CD4-positive, alpha-beta T cell (primary cell): ENCODE measurements around the gene XIRP1. TPM values are rescaled to one million over a fixed set of nuclear protein-coding genes. Genes with fewer than 3 reads are reported as not detected.

ENCODE experiments used
- ATAC-seq: fragments of 200-7000 bp; cut with Tn5 transposase; one replicate; pipeline ENCODE4 v1.10.0; 2022; ENCODE audit warnings: mild to moderate bottlenecking; ENCODE audit not compliant: poor library complexity
- CTCF ChIA-PET: fragments of 350-600 bp; sonication (Branson Sonifier 250); formaldehyde crosslinking; loops from one replicate; lab custom pipeline; 2021; ENCODE audit warnings: antibody characterized with exemption, inconsistent platforms; lab: Charles Lee
- POLR2A ChIA-PET: fragments of 350-600 bp; sonication (Branson Sonifier 250); formaldehyde crosslinking; loops from one replicate; lab custom pipeline; 2021; ENCODE audit warnings: antibody characterized with exemption, inconsistent platforms; lab: Charles Lee
- DNase-seq, 14 experiments: peaks; one replicate each; pipeline ENCODE4 v3.0.0-alpha.2; 2013 to 2020; ENCODE audit warnings: mixed read lengths in 2 of 14
- H3K27ac ChIP-seq, 2 donors: one replicate each; pipeline versions ENCODE4 v1.5.1 to v1.7.0; 2013; ENCODE audit warnings: low read length in 2 of 2, low read depth in 1 of 2, mild to moderate bottlenecking in 1 of 2
- H3K27me3 ChIP-seq, 2 experiments: 1 replicate in 1 of 2; 2 replicates in 1 of 2; pipeline versions ENCODE4 v1.6.1 to v1.7.0; 2013; ENCODE audit warnings: low read length in 2 of 2, control low read depth in 1 of 2, mild to moderate bottlenecking in 1 of 2, moderate library complexity in 1 of 2; ENCODE audit not compliant: insufficient read depth in 2 of 2, control insufficient read depth in 1 of 2
- H3K36me3 ChIP-seq: one replicate; pipeline ENCODE4 v1.6.1; 2013; ENCODE audit warnings: low read length, control low read depth; ENCODE audit not compliant: insufficient read depth
- H3K4me1 ChIP-seq: one replicate; pipeline ENCODE4 v1.6.1; 2013; ENCODE audit warnings: low read length, control low read depth; ENCODE audit not compliant: insufficient read depth
- H3K4me3 ChIP-seq: one replicate; pipeline ENCODE4 v1.5.1; 2013; ENCODE audit warnings: mild to moderate bottlenecking, low read length, moderate library complexity
- H3K9me3 ChIP-seq, 2 experiments: 1 replicate in 1 of 2; 2 replicates in 1 of 2; pipeline versions ENCODE4 v1.6.1 to v1.7.0; 2013; ENCODE audit warnings: low read length in 2 of 2, mild to moderate bottlenecking in 2 of 2, control low read depth in 1 of 2, moderate library complexity in 1 of 2; ENCODE audit not compliant: control insufficient read depth in 1 of 2, insufficient read depth in 1 of 2
- H3K27ac Mint-ChIP-seq: one replicate; pipeline ENCODE4 v1.8.0; 2020; ENCODE audit warnings: mixed read lengths
- H3K27me3 Mint-ChIP-seq: one replicate; pipeline ENCODE4 v1.8.0; 2021; ENCODE audit warnings: mixed read lengths
- H3K36me3 Mint-ChIP-seq: one replicate; pipeline ENCODE4 v1.8.0; 2021; ENCODE audit warnings: low read depth, mixed read lengths
- H3K4me1 Mint-ChIP-seq: one replicate; pipeline ENCODE4 v1.8.0; 2021; ENCODE audit warnings: low read depth, mixed read lengths
- H3K4me3 Mint-ChIP-seq: one replicate; pipeline ENCODE4 v1.8.0; 2020; ENCODE audit warnings: mild to moderate bottlenecking, mixed read lengths
- H3K9me3 Mint-ChIP-seq: one replicate; pipeline ENCODE4 v1.8.0; 2020; ENCODE audit warnings: mixed read lengths
- intact Hi-C, 2 experiments: fragments of 100-400 bp; cut with DNase I in 1 of 2; cut with micrococcal nuclease in 1 of 2; formaldehyde crosslinking; loops; one replicate each; pipeline versions ENCODE4 v1.15.1 to v1.9.0; 2023 to 2025; cut with DNase I, micrococcal nuclease
- total RNA-seq, 174 experiments: library from RNA in 2 of 174; stranded (reverse) in 2 of 174; gene quantifications; one replicate each; pipeline ENCODE4 v1.2.3 and lab custom pipeline; 2021 to 2026
- TF ChIP-seq, protein P1 (sequence below): fragments of 200-600 bp; IDR thresholded peaks from one replicate; pipeline ENCODE4 v1.8.0; 2022; ENCODE audit warnings: antibody characterized with exemption, mild to moderate bottlenecking

Gene XIRP1
- total RNA-seq, 2 experiments from 2014 or later = not detected

DNA sequence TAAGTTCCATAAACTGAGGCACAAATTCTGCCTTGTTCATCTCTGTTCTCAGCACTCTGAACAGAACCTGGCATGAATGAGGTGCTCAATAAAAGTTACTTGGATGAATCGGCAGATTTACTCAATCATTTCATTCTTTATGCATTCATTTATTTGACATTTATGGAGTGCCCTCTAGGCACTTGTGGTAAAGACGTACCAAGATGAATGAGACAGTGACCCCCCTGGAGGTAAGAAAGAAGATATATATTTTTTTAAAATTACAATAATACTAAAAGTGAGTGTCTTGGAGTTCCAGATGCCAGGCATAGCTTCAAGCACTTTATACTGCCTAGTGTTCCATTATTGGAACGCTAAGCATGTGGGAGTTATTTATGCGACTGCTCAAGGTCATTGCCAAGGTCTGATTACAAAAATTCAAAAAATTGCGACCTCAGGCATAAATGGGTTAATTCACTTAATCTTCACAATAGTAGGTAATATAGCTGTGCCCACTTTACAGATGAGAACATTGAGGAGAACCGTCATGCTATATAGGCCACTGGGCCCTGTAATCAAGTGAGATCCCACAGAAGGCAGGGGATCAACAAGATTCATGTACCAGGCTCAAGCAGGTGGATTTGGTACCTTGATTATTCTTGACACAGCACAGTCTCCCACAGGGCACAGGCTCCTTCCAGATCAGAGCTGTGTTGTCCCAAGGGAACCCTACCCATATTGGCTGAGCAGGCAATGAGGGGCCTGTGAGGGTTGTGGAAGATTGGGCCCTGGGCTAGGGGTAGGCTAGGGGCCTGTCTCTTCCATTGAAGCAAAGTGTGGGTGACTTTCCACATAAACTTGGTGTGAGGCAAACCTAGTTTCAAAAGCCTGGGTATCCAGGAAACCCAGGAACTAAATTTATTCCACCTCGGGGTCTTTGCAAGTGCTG, 10.7 kb downstream of the XIRP1 start:
- Histone ChIP-seq H3K36me3 (no peaks in the 10 kb centered on the region), H3K4me1 (peaks cover 38% of the 10 kb centered on the region), H3K27me3 (no peaks in the 10 kb centered on the region), H3K9me3 (no peaks in the 10 kb centered on the region), H3K4me3 (peak overlapping the region; percentile 26), H3K27ac (peak overlapping the region; percentile 47 to 48)
- DNase-seq (peak in 1 of 14 experiments; percentile 38), ATAC-seq (no peak)
- TF ChIP-seq, protein P1, sequence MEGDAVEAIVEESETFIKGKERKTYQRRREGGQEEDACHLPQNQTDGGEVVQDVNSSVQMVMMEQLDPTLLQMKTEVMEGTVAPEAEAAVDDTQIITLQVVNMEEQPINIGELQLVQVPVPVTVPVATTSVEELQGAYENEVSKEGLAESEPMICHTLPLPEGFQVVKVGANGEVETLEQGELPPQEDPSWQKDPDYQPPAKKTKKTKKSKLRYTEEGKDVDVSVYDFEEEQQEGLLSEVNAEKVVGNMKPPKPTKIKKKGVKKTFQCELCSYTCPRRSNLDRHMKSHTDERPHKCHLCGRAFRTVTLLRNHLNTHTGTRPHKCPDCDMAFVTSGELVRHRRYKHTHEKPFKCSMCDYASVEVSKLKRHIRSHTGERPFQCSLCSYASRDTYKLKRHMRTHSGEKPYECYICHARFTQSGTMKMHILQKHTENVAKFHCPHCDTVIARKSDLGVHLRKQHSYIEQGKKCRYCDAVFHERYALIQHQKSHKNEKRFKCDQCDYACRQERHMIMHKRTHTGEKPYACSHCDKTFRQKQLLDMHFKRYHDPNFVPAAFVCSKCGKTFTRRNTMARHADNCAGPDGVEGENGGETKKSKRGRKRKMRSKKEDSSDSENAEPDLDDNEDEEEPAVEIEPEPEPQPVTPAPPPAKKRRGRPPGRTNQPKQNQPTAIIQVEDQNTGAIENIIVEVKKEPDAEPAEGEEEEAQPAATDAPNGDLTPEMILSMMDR = no peak
- Mint-ChIP-seq H3K4me1 (peaks cover 28% of the 10 kb centered on the region), H3K9me3 (no peaks in the 10 kb centered on the region), H3K36me3 (no peaks in the 10 kb centered on the region), H3K27ac (peak overlapping the region; percentile 71), H3K4me3 (peak overlapping the region; percentile 55), H3K27me3 (no peaks in the 10 kb centered on the region)
- ChIA-PET POLR2A (no interaction called here), CTCF (interaction anchor here (1.2 kb wide), 1 partner anchor 107 kb away, joined by 7 read pairs; no protein-coding TSS in a partner anchor)
- intact Hi-C loops = loop anchor here in 1 of 2 experiments (2.0 kb wide), 1 partner anchor 75 kb away; the partner anchor contains the start of genes GORASP1 and TTC21A

DNA sequence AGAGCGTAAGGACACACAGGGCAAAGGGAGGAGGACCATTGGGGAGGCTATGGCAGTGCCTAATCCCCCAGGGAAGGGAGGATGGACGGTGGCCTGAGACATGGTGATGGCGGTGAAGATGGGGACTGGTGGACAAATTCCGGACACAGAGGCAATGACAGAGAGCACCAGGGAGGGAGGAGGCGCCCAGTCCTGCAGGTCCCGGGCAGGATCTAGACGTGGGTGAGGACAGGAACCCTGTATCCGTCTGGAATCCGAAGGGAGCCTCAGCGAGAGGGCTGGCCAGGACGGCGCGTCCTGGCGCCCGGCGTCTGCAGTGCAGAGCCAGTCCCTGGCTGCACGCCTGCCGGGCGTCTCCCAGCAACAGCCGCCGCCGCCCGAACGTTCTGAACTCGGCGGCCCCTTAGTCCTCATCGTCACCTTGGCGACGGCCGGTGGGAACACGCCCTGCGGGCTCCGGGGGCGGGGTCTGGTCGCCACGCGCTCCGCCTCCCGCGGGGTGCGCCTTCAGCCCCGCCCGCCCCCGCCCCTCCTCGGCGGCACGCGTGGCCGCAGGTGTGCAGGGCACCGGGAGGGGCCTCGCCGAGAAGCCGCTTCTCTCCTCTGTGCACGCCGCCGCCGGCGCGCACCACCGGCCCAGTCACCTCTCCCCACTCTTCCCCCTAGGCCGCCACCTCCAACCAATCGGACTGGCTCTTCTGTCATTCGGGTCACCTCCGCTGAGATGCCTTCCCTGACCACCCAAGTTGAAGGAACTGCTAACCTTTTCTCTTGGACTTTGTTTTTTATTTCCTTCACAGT, 11.6 kb downstream of the XIRP1 start:
- TF ChIP-seq, protein P1 = no peak
- Mint-ChIP-seq H3K4me3 (peak overlapping the region; percentile 82), H3K4me1 (peaks cover 28% of the 10 kb centered on the region), H3K27me3 (no peaks in the 10 kb centered on the region), H3K9me3 (no peaks in the 10 kb centered on the region), H3K36me3 (no peaks in the 10 kb centered on the region), H3K27ac (peak overlapping the region; percentile 71)
- ATAC-seq (peak; percentile 88), DNase-seq (peak; percentile 82 to 96 (median 88))
- ChIA-PET CTCF (interaction anchor here (1.2 kb wide), 1 partner anchor 108 kb away, joined by 7 read pairs; no protein-coding TSS in a partner anchor), POLR2A (no interaction called here)
- Histone ChIP-seq H3K36me3 (no peaks in the 10 kb centered on the region), H3K27me3 (no peaks in the 10 kb centered on the region), H3K27ac (peak overlapping the region; percentile 47 to 48), H3K9me3 (no peaks in the 10 kb centered on the region), H3K4me3 (peak overlapping the region; percentile 53), H3K4me1 (peaks cover 40% of the 10 kb centered on the region)
- intact Hi-C loops = no loop called here

DNA sequence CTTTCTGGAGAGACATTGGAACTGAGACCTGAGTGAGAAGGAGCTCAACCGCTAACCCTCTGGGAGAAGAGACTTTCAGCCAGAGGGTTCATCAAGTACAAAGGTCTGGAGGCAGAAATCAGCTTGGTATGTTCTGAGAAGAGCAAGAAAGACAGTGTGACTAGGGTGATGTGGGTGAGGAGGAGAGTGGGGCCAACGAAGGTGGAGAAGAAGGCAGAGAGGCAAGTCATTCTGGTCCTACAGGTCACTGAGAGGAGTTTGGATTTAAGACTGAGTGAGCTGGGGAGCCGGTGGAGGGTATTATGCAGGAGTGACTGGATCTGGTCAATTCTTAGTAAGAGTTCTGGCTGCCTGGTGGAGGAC, 12.2 kb downstream of the XIRP1 start:
- Mint-ChIP-seq H3K4me3 (peak overlapping the region; percentile 82), H3K27me3 (no peaks in the 10 kb centered on the region), H3K36me3 (no peaks in the 10 kb centered on the region), H3K27ac (peak overlapping the region; percentile 64), H3K9me3 (no peaks in the 10 kb centered on the region), H3K4me1 (peaks cover 28% of the 10 kb centered on the region)
- Histone ChIP-seq H3K27me3 (no peaks in the 10 kb centered on the region), H3K9me3 (no peaks in the 10 kb centered on the region), H3K36me3 (no peaks in the 10 kb centered on the region), H3K27ac (peak overlapping the region in 1 of 2 donors; percentile 44), H3K4me1 (peaks cover 40% of the 10 kb centered on the region), H3K4me3 (peak overlapping the region; percentile 53)
- intact Hi-C loops = no loop called here
- ChIA-PET CTCF (no interaction called here), POLR2A (no interaction called here)
- TF ChIP-seq, protein P1 = no peak
- ATAC-seq (no peak), DNase-seq (peak in 1 of 14 experiments; percentile 25)
